Activated CD4-positive, alpha-beta T cell treated with anti-CD3 and anti-CD28 coated beads for 48 hours (primary cell): Measurements from ENCODE around the gene WNT2.
"Not testable (repeated sequence)": the region's sequence is repeated elsewhere in the genome, so short reads cannot be mapped to it uniquely, and the experiment has no call there.

Experiments used
- DNase-seq: peaks from one replicate; pipeline ENCODE4 v3.0.0-alpha.2; 2020

WNT2 gene

DNA sequence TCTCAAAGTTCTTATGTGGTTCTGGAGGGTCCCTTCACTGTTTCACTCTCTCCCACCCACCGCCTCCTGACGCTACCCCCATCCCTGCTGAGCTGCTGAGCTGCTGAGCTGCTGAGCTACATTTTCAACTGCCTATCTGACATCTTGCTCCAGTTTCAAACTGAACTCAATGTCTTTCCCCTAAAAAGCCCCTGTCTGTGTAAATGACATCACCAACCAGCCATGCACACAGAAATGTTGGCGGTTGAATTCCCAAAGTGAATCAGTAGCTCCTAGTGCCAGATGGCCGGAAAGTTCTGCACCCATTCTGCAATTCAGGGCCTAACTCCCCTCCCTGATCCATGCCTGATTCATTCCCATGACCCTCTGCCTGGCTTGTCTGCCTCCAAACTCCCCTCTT is 71.2 kb downstream of the WNT2 start:
- no peak for DNase-seq

DNA sequence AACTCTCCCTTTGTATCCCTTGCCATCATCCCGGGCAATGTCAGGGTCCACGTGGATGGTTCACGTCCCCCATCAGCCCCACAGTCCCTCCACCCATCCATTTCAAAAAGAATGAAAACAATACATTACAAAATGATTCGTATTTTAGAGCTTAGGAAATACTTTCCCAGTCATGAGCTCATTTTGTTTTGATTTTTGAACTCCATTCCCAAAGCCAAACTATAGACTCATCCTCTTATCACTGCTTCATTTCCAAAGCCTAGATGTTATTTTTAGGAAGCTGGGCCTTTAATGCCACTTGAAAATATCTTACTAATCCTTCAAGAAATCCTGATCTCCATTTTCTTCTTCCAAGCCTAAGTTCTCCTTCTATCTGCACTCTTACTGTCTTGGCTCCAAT is 72.1 kb downstream of the WNT2 start:
- no peak for DNase-seq

DNA sequence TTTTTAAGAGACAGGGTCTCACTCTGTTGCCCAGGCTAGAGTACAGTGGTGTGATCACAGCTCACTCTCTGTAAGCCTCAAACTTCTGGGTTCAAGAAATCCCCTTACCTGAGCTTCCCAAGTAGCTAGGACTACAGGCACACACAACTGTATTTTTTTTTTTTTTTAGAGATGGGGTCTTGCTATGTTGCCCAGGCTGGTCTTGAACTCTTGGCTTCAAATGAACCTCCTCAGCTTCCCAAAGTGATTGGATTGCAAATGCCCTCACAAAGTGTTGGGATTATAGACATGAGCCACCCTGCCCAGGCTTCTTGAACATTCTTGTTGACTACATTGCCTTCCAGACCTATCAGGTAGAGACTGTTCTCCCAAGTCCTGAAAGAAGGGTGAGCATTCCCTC is 72.6 kb downstream of the WNT2 start:
- no peak for DNase-seq

DNA sequence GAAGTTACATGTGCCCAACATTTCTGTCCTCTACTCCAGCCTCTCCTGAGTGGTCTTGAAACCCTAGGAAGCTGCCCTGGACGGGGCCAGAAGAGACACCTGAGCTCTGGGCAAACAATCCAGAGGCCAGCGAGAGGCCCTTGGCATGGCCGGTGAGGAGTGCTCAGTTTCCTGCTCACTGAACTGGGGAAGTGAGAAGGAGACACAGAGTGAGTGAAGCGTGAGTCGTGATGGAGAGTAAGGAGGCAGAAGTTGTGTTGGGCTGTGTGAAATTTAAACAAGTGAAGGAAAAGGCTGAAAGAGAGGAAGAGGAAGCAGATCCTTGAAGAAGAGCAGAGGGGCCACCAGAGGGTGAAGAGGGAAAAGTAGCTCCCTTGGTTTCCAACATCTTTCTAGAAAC is 73.2 kb downstream of the WNT2 start:
- DNase-seq = no peak

DNA sequence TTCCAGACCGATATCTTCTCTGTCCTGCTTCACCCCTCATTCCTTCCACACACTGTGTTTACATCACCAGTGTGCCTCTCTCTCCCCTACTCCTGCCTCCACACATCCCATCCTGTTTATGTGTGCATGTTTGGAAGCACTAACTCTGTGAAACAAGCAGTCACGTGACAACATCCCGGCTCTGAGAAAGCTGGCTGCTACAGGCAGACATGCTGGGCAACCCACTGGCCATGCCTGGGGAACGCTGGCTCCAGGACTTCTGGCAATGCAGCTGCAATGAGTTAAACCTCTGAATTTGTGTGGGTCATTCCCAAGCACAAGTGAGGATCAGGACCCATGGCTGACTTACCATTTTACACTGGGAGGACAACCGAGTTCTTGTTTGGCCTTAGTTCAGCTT is 74.0 kb downstream of the WNT2 start:
- DNase-seq = no peak

DNA sequence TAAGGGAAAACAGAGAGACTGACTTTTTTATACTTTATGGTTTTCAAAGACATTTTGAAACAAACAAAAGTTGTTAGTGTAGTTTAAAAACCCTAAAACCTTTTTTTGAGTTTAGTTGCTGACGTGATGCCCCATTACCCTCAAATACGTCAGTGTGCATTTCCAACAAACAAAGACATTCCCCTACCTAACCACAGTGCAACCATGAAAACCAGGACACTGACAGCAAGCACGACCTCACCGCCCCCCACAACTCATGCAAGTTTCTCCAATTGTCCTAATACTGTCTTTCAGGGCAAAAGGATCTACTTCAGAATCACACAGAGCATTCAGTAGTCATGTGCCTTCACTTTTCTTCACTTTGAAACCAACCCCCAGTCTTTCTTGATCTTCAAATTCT is 75.0 kb downstream of the WNT2 start:
- DNase-seq = no peak

DNA sequence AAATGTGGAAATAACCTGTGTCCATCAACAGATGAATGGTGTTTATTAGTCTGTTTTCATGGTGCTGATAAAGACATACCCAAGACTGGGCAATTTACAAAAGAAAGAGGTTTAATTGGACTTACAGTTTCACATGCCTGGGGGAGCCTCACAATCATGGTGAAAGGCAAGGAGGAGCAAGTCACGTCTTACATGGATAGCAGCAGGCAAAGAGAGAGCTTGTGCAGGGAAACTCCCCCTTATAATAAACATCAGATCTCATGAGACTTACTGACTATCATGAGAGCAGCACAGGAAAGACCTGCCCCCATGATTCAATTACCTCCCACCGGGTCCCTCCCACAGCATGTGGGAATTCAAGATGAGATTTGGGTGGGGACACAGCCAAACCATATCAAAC is 77.2 kb downstream of the WNT2 start:
- not testable (repeated sequence) for DNase-seq

DNA sequence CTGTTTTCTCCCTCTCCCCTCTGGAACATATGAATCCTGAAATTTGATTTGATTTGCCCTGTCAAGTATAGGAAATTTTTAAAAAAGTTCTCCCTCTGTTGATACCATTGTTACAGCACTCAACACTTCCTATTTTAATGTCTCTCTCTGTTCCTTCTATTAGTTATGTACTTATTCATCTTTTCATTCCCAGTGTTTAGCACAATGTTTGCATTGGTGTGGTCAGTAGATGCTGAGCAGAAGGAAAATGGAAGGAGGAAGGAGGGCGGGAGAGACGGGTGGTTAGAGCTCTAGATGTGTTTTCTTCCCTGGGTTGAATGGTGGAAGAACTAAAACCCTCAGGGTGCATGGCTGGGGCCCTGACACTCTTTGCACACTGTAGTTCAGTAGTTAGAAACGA is 79.5 kb downstream of the WNT2 start:
- no peak for DNase-seq

DNA sequence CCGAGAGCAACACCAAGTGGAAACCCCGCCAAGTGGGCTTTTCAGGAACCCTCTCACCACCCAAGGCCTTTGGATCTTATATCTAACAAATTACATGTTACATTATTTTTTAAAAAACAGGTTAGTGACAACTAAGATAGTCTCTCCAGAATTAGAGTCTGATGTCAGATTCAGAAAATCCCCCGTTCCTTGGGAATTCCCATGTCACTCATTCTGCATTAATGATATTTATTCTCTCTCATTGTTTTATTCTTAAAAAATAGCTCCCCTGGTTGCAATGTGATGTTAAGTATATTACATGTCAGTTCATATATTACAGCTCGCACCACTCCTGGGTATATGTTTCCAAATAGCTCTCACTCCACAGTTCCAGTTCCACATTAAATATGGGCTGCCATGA is 81.8 kb downstream of the WNT2 start:
- DNase-seq = no peak

DNA sequence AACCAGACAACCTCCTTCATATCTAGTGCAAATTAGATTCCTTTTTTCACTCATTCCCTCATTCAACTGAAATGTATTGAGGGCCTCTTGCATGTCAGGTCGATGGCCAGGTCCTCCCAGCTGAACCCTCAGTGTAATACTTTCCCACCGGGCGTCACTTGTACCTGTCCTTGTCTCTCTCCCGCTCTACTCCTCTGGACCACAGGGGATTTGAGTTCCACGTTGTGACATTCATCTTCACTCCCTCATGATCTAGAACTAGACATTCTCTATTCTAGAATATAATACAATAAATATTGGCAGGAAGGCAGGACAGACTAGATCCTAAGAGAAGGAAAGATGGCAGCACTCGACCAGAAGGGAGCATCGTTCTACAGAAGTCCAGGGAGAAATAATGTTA is 83.9 kb downstream of the WNT2 start:
- DNase-seq = no peak

DNA sequence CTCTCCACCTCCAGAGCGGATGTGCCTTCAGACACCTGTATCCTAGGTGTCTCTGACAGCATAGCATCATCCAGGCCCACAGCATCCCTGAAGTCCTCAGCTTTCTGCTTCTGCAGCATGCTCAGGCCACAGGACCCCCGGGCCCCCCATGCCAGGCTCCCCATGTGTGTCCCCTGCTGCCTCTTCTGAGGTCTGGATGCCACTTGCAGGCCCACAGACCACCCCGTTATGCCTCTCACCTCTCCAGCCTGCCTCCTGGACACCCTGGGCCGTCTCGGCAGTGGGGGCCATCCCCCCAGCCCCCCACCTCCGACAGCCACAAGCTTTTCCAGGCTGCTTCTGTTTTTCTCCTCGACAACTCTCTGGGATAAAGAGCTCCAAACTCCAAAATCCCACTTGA is 84.4 kb downstream of the WNT2 start:
- DNase-seq = no peak

DNA sequence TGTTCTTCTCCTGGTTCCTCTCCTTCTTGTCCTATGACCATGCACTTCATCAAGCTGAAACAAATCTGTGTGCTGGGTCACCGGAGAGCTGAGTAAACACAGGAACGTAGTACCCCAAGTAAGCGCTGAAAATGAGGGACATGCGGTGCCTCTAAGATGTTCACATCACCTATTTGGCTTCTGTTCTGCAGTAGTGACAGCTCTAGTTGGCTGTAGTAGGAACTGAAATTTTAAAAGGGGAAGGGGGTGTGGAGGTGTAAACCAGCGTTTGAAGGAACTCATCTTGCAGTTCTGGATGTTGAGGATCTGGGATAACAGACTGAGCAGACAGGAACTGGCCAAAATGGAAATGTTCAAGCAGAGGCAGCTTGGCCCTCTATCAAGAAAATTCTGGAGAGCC is 85.2 kb downstream of the WNT2 start:
- DNase-seq = no peak

DNA sequence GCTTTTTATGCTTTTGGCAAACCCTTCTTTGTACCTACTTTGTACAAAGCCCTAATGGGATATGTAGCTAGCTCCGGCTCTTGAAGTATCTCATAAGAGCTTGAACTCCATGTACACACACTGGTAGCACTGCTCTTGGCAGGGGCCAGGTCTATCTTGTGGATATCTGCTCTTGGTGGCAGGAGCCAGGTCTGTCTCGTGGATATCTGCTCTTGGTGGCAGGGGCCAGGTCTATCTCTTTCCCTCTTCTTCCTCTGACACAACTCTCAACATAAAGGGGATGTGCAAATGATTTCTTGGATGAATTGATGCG is 91.9 kb downstream of the WNT2 start:
- no peak for DNase-seq

DNA sequence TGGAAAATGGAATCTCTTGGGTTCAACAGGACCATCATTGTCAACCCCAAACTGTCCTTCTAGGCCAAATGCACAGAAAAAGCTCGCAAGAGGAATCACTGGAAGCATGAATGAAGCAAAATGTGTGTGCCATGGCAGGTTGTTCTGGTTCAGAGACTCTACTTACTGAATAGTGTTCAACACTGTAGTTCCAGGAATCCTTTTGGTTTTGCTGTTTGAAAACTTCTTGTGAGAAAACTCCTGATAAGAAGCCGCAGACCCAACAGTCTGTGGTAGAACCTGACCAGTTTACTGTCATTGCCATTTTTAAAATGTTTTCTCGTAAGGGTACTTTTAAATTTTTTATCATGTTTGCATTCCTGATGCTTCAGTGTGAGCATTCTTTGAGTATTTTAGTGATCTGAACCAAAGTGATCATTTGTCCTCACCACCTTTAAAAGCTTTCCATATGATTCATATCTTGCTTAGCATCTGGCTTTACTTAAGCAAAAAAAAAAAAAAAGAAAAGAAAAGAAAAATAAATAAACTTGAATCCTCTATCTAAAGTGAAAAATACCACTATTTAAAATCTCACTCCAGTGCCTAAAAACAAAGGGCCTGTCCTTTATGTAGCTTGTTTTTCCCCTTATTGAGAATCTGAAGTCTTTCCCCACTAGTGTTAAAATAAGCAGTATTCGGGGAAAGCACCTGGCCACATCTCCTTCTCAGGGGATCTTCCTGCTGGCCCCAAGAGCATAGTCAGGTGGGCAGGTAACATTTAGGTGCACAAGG is 92.4 kb downstream of the WNT2 start:
- DNase-seq = no peak

DNA sequence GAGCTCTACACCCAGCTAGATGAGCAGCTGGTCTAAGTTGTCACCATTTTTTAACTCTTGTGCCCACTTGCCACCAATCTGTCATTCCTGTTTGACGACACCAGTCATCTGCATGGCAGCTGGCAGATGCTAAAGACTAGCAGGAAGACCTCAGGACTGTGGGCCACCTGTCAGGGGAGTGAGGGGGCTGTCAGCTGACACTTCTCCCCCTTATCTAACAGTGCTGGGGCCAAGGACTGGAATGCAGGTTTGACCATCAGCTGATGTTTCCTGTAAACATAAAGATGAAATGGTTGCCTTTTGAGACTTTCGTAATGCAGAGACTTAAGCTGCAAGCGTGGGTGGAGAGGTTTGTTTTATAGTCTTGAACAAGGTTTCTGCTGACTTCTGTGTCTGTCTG is 93.5 kb downstream of the WNT2 start:
- no peak for DNase-seq

DNA sequence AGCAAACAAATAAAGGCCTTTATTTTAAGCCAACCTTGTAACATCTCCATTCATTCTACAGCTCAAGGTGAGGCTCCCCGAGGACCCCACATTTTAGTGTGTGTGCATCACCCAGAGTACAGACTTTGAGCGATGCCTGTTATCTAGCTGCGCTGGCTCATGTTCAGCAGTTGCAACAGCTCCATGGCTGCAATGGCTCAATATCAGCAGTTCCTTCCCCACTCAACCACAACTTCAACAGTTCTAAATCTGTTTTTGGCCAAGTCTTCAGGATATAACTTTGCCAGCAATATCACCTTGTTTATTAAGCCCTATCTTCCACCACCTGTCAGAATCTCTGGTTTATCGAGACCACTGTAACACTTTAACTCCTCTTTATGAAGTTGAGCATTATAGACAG is 95.8 kb downstream of the WNT2 start:
- no peak for DNase-seq

DNA sequence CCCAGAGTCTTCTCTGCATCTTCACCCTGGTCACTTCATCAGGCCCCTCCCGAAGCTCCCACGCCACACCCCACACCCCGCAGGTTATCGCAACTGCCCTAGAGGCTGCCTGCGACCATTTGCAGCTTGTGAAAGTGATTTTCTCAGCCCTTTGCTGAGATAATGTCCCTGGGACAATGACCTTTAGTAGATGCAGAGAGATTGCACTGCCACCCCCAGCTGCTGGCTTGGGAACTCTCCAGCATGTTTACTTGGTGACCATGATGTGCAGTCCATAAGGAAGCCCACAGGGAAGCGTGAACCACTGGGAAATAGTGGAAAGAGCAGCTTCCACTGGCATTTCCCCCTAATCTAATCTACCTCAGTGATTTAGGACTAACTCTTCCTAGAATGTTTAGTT is 97.3 kb downstream of the WNT2 start:
- DNase-seq = no peak
